DOHH2 (cell line): ENCODE data around the gene ZNF385B.

Experiments
- H3F3A ChIP-seq: fragments of 200-600 bp; sonication (generic), shearing (Covaris generic); 2 replicates; pipeline ENCODE4 v1.6.0; 2016; ENCODE audit warnings: antibody characterized with exemption, mild to moderate bottlenecking; ENCODE audit not compliant: control insufficient read depth, insufficient read depth
- H3K27ac ChIP-seq: fragments of 200-600 bp; sonication (generic); 2 replicates; pipeline ENCODE4 v1.5.1; 2014; ENCODE audit warnings: low read depth, mild to moderate bottlenecking, low read length, moderate library complexity
- H3K27me3 ChIP-seq: fragments of 200-600 bp; sonication (generic); 2 replicates; pipeline ENCODE4 v1.6.1; 2014; ENCODE audit warnings: mild to moderate bottlenecking, low read length, mixed read lengths; ENCODE audit not compliant: control insufficient read depth
- H3K36me3 ChIP-seq: fragments of 200-600 bp; sonication (generic); 2 replicates; pipeline ENCODE4 v1.6.1; 2014; ENCODE audit warnings: mild to moderate bottlenecking, low read length, moderate library complexity, mixed read lengths; ENCODE audit not compliant: control insufficient read depth
- H3K4me1 ChIP-seq: fragments of 200-600 bp; sonication (generic); 2 replicates; pipeline ENCODE4 v1.6.1; 2014; ENCODE audit warnings: mild to moderate bottlenecking, low read length, mixed read lengths; ENCODE audit not compliant: control insufficient read depth
- H3K4me2 ChIP-seq: fragments of 200-600 bp; sonication (generic); 2 replicates; pipeline ENCODE4 v1.6.0; 2014; ENCODE audit warnings: mild to moderate bottlenecking, low read length, moderate library complexity
- H3K4me3 ChIP-seq: fragments of 200-600 bp; sonication (generic); 2 replicates; pipeline ENCODE4 v1.5.1; 2014; ENCODE audit warnings: mild to moderate bottlenecking, low read length, mixed read lengths
- H3K79me2 ChIP-seq: fragments of 200-600 bp; sonication (generic); 2 replicates; pipeline ENCODE4 v1.6.1; 2014; ENCODE audit warnings: mild to moderate bottlenecking, low read length, mixed read lengths; ENCODE audit not compliant: control insufficient read depth
- H3K9me2 ChIP-seq: fragments of 200-600 bp; sonication (generic); replicated peaks from 2 replicates; pipeline ENCODE4 v1.6.1; 2014; ENCODE audit warnings: mild to moderate bottlenecking, low read length, mixed read lengths; ENCODE audit not compliant: control insufficient read depth
- H3K9me3 ChIP-seq: fragments of 200-600 bp; sonication (generic); 2 replicates; pipeline ENCODE4 v1.6.1; 2014; ENCODE audit warnings: antibody characterized with exemption, low read length, mixed read lengths; ENCODE audit not compliant: control insufficient read depth, insufficient read depth
- H4K20me1 ChIP-seq: fragments of 200-600 bp; sonication (generic); 2 replicates; pipeline ENCODE4 v1.6.0; 2014; ENCODE audit warnings: low read depth, mild to moderate bottlenecking, antibody characterized with exemption, low read length, moderate library complexity; ENCODE audit not compliant: control insufficient read depth, insufficient read depth
- CTCF ChIP-seq: fragments of 200-600 bp; sonication (generic); IDR thresholded peaks from one replicate; pipeline ENCODE4 v1.5.1; 2014; ENCODE audit warnings: antibody characterized with exemption, mild to moderate bottlenecking, low read depth, low read length; ENCODE audit not compliant: poor library complexity, severe bottlenecking
- EZH2phosphoT487 ChIP-seq: fragments of 200-600 bp; sonication (generic); IDR thresholded peaks from 2 replicates; pipeline ENCODE4 v1.6.1; 2017; ENCODE audit warnings: borderline replicate concordance, mild to moderate bottlenecking, antibody characterized with exemption, low read length, moderate library complexity, mixed read lengths

The ZNF385B gene

GRCh38 chr2:179765666-179766065 lies 95.7 kb downstream of the ZNF385B start:
- Histone ChIP-seq H3K36me3 (peaks cover 14% of the 10 kb centered on the region), H3K27ac (no peak overlapping the region), H4K20me1 (no peaks in the 10 kb centered on the region), H3K27me3 (no peaks in the 10 kb centered on the region), H3K9me2 (no peaks in the 10 kb centered on the region), H3K79me2 (no peaks in the 10 kb centered on the region), H3K9me3 (no peaks in the 10 kb centered on the region), H3K4me1 (no peaks in the 10 kb centered on the region), H3K4me3 (no peak overlapping the region), H3F3A (no peaks in the 10 kb centered on the region), H3K4me2 (no peak overlapping the region)
- no peak for TF ChIP-seq EZH2phosphoT487
- no peak for TF ChIP-seq CTCF

DNA sequence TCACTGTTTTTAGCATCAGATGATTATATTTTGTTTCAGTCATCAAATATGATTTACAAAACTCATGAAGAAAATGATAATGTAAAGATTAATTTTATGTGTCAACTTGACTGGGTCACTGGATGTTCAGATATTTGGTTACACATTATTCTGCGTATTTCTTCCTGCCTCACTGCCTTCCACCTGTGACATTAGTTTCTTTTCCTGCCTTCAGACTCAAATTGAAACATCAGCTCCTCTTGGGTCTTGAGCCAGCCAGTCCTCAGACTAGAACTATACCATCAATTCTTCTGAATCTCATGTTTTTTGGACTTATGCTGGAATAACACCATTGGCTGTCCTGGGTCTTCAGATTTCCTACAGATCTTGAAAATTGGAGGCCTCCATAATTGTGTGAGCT lies 96.7 kb downstream of the ZNF385B start:
- Histone ChIP-seq H3F3A (no peaks in the 10 kb centered on the region), H3K4me3 (no peak overlapping the region), H3K27ac (no peak overlapping the region), H4K20me1 (no peaks in the 10 kb centered on the region), H3K4me1 (no peaks in the 10 kb centered on the region), H3K4me2 (no peak overlapping the region), H3K9me3 (no peaks in the 10 kb centered on the region), H3K79me2 (no peaks in the 10 kb centered on the region), H3K9me2 (no peaks in the 10 kb centered on the region), H3K36me3 (peaks cover 9% of the 10 kb centered on the region), H3K27me3 (no peaks in the 10 kb centered on the region)
- TF ChIP-seq CTCF (no peak), EZH2phosphoT487 (no peak)

- Histone ChIP-seq H3K79me2 (no peaks in the 10 kb centered on the region), H3F3A (no peaks in the 10 kb centered on the region), H4K20me1 (no peaks in the 10 kb centered on the region), H3K36me3 (peaks cover 5% of the 10 kb centered on the region), H3K4me2 (no peak overlapping the region), H3K27me3 (no peaks in the 10 kb centered on the region), H3K9me2 (no peaks in the 10 kb centered on the region), H3K4me3 (no peak overlapping the region), H3K4me1 (no peaks in the 10 kb centered on the region), H3K9me3 (no peaks in the 10 kb centered on the region), H3K27ac (no peak overlapping the region)
- no peak for TF ChIP-seq CTCF
- no peak for TF ChIP-seq EZH2phosphoT487
Observed at GRCh38 chr2:179758636-179759035, 102.8 kb downstream of the ZNF385B start.
